Cerebellar nuclear complex (tissue), 1 donor: ENCODE data around the gene PDIA3.
"Not testable (repeated sequence)": the region's sequence is repeated elsewhere in the genome, so short reads cannot be mapped to it uniquely, and the experiment has no call there.

Experiments used
- DNase-seq, 2 experiments: peaks; one replicate each; lab custom pipeline; 2025; lab: John Stamatoyannopoulos, UW

PDIA3 gene

DNA sequence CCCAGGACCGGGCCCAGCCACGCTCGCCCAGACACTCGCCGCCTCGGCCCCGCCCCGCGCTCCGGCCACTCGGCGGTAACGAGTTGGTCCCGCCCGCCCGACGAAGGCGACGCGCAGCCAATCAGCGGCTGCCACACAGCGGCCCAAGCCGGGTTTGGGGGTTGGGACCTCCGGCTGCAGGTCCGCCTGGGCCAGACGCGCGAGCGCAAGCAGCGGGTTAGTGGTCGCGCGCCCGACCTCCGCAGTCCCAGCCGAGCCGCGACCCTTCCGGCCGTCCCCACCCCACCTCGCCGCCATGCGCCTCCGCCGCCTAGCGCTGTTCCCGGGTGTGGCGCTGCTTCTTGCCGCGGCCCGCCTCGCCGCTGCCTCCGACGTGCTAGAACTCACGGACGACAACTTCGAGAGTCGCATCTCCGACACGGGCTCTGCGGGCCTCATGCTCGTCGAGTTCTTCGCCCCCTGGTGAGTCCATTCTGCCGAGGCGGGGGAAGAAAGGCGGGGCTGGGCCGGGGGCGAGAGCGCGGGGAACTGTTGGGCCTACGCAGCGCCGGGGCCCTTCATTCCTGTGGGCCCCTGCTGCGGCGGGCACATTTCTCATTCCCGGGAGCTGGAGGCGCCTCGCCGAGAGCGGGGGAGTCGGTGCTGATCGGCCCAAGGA, at the start of gene PDIA3:
Gene PDIA3 (plus strand): TSS at position 194 of the 658 bp plus-strand sequence. CDS start 102 bp downstream, at position 296.
- peak; percentile 18 to 69 for DNase-seq

DNA sequence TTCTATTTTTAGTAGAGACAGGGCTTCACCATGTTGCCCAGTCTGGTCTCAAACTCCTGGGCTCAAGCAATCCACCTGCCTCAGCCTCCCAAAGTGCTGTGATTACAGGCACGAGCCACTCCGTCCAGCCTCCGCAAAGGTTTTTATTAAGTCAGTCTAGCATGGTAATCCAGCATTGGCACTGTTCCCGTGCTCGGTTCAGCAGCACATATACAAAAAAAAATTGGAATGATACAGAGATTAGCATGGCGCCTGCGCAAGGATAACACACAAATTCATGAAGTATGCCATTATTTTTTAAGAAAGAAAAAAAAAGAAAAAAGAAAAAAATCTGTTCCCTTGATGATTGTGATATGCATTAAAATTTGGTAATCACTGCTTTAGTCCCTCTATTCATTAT, 44.1 kb upstream of the PDIA3 start:
- no peak for DNase-seq

DNA sequence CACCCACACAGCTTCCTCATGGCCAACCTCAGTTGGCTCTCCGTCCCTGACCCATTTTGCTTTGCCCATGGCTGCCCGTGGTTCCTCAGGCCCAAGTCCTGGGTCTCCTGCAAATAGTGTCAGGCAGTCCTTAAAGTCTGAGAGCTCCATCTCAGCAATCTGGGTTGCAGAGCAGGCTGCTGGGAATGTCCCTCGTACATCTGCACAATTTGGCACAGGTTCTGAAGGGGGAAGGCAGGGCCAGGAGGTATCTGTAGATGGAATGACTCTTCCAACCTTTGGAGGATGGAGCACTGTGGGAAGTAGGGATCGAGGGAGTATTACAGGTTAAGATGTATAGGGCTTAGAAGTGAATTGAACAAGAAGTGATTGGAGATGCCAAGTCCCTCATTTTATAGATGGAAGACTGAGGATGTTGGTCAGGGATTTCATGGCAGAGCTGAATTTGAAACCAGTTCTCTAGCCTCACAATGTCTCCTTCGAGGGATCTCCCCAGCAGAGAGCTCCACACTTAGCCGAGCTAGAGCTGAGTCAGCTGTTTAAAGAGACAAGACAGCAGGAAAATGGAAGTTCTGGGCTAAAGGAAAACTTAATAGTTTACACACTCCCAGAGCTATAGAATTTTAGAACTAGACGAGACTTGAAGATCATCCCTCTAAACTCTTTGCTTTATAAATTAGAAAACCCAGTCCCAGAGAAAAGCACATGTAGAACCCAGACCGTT, 43.4 kb upstream of the PDIA3 start:
- no peak for DNase-seq

GRCh38 chr15:43710431-43711131, 35.7 kb upstream of the PDIA3 start:
- not testable (repeated sequence) for DNase-seq

DNA sequence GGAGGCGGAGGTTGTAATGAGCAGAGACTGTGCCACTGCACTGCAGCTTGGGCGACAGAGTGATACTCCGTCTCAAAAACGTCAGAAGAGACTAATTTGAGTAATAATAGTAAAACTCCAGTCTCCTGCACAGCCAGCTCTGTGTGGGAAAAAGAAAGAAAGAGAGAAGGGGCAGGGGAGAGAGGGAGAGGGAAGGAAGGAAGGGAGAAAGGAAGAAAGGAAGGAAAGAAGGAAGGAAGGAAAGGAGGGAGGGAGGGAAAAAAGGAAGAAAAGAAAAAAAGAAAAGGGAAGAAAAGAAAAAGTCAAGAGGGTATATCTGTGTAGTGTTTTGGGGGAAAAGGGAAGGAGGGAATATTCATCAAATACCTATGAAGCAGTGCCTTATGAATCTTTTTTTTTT, 23.1 kb upstream of the PDIA3 start:
- DNase-seq, result no peak

DNA sequence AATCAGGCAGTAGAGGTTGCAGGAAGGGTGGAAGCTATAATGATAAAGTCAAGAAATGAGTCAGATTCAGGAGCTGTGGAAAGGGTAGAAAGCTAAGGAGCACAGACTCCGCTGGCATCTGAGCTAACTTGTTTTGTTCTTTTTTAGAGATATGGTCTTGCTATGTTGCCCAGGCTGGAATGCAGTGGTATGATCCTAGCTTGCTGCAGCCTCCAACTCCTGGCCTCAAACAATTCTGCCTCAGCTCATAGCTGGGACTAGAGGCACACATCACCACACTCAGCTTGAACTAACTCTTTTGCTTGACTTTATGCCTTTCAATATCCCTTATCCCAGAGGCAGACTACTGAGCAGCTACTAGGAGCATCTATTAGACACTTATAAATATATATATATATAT, 19.9 kb upstream of the PDIA3 start:
- DNase-seq, result not testable (repeated sequence)

DNA sequence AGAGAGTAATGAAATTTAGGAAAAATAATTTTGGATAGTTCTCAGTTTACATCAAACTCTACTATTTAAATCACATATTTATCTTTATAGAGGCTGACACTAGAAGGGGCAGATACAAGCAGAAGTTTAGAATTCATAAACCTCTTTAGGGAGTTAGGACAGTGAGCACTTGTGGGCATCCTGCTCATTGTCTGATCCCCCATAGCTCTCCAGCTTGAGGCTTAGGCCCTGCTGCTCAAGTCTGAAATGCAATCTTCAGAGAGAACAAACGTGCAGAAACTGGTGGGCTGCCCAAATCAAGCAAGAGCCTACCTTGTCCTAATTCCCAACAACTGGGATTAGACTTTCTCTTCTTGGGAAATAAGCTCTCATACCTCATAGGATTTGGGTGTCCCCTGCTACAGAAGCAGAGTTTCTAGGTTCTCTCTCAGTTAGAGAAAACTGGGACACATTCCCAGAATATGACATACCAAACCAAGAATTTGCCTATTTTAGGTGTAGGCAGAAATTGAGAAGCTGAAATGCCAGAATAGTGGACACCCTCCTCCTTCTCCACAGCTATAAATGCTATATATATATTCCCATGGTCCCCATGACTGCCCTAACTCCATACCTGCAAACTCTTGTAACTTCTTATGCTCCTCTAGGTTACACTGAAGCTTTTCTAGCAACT, 18.0 kb upstream of the PDIA3 start:
- not testable (repeated sequence) for DNase-seq

- DNase-seq, result no peak
These were observed 10.8 kb upstream of the PDIA3 start for GRCh38 chr15:43735416-43735815.

DNA sequence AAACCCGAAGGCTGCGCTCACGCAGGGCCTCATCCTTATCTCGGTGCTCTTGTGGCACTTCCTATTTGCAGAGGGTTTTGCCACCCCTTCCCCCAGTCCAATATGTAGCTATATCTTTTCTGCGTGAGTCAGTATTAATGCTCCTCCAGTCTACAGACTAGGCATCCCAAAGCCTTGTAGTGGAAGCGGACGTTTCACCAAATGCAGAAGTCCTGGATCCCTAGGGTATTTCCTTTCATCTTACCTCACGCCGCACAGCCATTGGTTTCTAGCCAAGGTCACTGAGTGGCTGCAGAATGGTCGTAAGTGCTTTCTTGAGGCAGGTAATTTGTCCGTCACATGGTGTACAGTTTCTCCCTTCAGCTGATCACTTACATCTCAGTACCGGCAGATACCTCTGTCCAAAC, 668 bp downstream of the PDIA3 start:
- DNase-seq, result not testable (repeated sequence)

DNA sequence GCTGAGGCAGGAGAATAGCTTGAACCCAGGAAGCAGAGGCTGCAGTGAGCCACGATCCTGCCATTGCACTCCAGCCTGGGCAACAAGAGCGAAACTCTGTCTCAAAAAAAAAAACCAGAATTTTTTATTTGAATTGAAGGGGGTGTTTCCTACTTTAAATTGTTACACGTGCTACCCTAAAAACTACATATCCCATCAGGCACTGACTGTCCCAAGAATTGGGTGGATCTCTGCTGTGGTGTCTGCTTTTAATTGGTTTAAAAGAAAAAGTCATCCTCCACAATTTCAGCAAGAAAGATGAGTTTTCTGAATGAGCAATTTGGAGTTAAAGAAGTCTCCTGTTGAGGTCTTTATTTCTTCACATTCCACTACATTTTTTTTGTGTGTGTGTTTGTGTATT, 2.1 kb downstream of the PDIA3 start:
- DNase-seq, result no peak

GRCh38 chr15:43749690-43750345, 3.6 kb downstream of the PDIA3 start:
- DNase-seq, result no peak

- DNase-seq, result no peak
These were observed 5.6 kb downstream of the PDIA3 start for GRCh38 chr15:43751885-43752284.

DNA sequence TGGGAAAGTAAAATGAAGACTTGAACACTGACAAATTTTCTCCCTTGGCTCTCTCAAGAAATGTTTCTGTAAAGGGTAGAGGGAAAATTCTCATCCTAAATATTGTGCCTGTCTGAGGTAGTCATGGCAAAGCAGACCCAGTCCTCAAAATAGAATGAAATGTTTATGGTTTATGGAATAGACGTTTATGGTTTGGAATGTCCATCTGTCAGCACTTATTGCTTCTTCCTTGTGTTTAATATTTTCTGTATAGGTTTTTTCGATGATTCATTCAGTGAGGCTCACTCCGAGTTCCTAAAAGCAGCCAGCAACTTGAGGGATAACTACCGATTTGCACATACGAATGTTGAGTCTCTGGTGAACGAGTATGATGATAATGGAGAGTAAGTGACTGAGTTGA, 16.6 kb downstream of the PDIA3 start:
- no peak for DNase-seq

GRCh38 chr15:43763819-43764446, 17.7 kb downstream of the PDIA3 start:
- no peak for DNase-seq

GRCh38 chr15:43769584-43770228, 23.5 kb downstream of the PDIA3 start:
- DNase-seq, result peak in 1 of 2 experiments; percentile 27

GRCh38 chr15:43771816-43772215, 25.6 kb downstream of the PDIA3 start:
- DNase-seq, result no peak

GRCh38 chr15:43772624-43773023, 26.4 kb downstream of the PDIA3 start:
- no peak for DNase-seq

DNA sequence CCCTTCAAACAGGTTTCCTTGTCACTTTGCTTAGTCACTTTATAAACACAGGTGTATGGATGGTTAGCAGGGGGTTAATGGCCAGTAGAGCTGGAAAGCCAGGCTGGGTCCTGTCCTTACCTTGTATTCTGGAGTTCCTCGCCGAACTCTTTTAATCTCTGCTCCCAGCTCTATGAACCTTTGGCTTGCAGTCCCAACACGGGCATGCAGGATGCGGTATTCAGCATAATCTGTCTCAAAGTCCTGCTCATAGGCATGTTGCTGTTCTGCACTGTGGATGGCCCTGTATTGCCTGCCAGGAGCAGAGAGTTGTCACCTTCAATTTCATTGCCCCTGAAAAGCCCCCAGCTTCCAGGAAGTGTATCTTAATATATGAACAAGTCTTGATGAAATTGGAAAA, 27.8 kb downstream of the PDIA3 start:
- no peak for DNase-seq

- peak in 1 of 2 experiments; percentile 34 for DNase-seq
These were observed 29.2 kb downstream of the PDIA3 start for GRCh38 chr15:43775411-43775965.

- no peak for DNase-seq
These were observed 30.0 kb downstream of the PDIA3 start for GRCh38 chr15:43776101-43776717.
